GM12891 (cell line): ENCODE data around the gene HOXA1.

Experiments
- PAX5 ChIP-seq: IDR thresholded peaks from 2 replicates; pipeline ENCODE4 v1.6.1; 2011; ENCODE audit warnings: low read length, moderate library complexity, mild to moderate bottlenecking; ENCODE audit not compliant: insufficient read depth, severe bottlenecking
- POLR2A ChIP-seq: IDR thresholded peaks from 2 replicates; pipeline ENCODE4 v1.6.1; 2011; ENCODE audit warnings: low read depth, low read length, control low read depth
- POLR2AphosphoS5 ChIP-seq: IDR thresholded peaks from 2 replicates; pipeline ENCODE4 v1.6.1; 2011; ENCODE audit warnings: low read depth, low read length, control low read depth
- SPI1 ChIP-seq: IDR thresholded peaks from 2 replicates; pipeline ENCODE4 v1.6.1; 2011; ENCODE audit warnings: low read depth, low read length, control low read depth
- TAF1 ChIP-seq: IDR thresholded peaks from 2 replicates; pipeline ENCODE4 v1.6.1; 2011; ENCODE audit warnings: low read depth, low read length, control low read depth

DNA sequence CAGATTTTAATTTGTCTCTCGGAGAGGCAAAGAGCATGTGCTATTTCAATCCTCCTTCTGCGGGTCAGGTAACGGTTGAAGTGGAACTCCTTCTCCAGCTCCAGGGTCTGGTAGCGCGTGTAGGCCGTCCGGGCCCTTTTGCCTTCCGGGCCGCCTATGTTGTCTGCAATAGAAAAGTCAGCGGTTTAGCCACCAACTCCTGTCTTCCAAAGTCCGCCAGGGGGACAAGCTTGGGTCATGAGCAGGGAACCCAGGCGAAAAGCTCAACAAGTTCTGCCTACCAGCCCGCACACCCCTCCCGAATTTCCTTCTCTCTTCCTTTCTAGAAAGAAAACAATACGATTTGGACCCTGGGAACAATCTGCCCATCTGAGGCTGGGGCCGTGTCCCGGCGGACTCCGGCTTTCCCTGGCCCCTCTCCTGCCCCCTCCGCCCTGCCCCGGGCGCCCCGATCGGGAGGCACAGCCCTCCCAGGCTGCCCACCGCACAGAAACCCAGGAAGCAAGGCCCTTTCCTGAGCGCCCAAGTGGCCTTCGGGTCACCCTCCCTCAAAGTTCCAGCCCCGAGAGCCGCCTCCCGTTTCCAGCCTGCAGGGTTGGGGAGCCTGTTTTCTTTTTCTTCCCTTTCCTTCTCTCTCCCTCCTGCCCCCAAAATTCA lies 46.3 kb upstream of the HOXA1 start:
- TF ChIP-seq POLR2A (no peak), POLR2AphosphoS5 (no peak), TAF1 (no peak), SPI1 (no peak), PAX5 (no peak)
